GM04504 (cell line): ENCODE measurements around the gene BCAS2.

Experiments
- DNase-seq: peaks from one replicate; pipeline ENCODE4 v3.0.0-alpha.2; 2012; ENCODE audit warnings: low read depth

BCAS2 gene

GRCh38 chr1:114558544-114558943, 22.9 kb downstream of the BCAS2 start:
- no peak for DNase-seq

DNA sequence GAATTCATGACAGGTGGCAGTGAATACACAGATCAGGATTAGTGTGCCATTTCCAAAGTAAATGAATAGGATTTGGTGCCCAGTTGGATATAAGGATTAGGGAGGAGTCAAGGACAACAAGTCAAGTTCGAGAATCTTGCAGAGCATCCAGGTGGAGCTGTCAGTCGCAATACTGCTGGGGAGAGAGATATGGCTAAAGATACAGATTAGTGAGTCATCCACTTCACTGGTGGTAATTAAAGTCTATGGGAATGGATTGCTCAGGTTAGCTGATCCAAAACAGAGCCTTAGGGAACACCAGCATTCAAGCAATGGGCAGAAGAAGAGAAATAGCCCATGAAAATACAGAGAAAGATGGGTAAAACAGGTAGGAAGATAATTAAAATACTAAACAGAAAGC, 26.8 kb downstream of the BCAS2 start:
- no peak for DNase-seq

DNA sequence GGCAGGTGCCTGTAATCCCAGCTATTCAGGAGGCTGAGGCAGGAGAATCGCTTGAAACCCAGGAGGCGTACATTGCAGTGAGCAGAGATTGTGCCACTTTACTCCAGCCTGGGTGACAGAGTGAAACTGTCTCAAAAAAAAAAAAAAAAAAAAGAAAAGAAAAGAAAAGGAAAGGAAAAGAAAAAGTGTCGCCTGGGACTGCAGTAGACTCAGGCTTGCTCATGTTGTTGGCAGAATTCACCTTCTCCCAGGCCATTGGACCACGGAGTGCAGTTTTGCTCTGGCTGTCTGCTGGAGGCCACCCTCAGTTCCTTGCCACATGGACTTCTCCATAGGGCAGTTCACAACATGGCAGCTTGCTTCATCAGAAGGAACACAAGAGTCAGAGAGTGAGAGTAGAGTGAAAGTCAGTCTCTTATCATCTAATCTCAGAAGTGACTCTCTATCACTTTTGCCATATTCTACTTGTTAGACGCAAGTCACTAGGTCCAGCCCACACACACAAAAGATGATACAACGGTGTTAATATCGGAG, 29.2 kb downstream of the BCAS2 start:
- no peak for DNase-seq

GRCh38 chr1:114551400-114551799, 30.0 kb downstream of the BCAS2 start:
- DNase-seq: no peak

GRCh38 chr1:114550336-114550735, 31.1 kb downstream of the BCAS2 start:
- DNase-seq: no peak

GRCh38 chr1:114549137-114549536, 32.3 kb downstream of the BCAS2 start:
- DNase-seq: no peak

DNA sequence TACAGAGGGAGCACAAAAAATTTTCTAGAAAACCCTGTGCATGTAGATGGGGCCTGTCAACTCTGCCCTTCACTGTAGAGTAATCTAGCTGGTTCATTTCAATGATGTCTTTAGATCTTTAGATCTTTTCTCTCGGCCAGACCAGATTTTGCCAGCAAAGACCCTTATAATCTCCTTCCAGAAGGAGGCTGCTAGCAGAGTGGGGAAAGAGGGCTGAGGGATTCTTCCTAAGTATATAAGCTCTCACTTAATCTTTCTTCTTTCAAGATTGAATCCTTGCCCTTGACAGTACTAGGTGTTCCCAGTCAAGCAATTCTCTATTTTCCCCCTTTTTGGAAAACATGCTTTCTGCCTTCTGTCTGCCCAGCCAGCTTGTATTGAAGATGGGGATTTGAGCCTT, 34.3 kb downstream of the BCAS2 start:
- no peak for DNase-seq

- no peak for DNase-seq
Measured at GRCh38 chr1:114545796-114546195, 35.6 kb downstream of the BCAS2 start.

GRCh38 chr1:114545315-114545714, 36.1 kb downstream of the BCAS2 start:
- no peak for DNase-seq

- DNase-seq: no peak
Measured at GRCh38 chr1:114540821-114541220, 40.6 kb downstream of the BCAS2 start.

- no peak for DNase-seq
Measured at GRCh38 chr1:114540272-114540671, 41.1 kb downstream of the BCAS2 start.

GRCh38 chr1:114536043-114536442, 45.4 kb downstream of the BCAS2 start:
- DNase-seq: no peak

DNA sequence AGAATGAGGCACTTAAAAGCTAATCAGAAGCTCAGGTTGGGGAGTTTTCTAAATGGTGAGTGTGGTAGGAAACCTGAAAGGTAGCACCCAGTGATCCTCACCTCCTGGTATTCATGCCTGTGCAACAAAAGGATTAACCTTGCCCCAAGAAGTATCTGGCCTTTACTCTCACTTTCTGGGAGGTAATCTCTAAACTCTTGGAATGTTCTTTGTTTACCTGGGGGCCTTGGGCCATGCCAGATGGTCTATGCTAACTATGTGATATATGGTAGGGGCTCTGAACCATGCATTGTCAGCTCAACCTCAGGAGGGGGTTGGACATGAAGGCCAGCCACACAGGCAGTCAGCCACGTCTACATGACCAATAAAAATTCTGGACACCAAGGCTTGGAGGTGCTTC, 46.0 kb downstream of the BCAS2 start:
- no peak for DNase-seq

DNA sequence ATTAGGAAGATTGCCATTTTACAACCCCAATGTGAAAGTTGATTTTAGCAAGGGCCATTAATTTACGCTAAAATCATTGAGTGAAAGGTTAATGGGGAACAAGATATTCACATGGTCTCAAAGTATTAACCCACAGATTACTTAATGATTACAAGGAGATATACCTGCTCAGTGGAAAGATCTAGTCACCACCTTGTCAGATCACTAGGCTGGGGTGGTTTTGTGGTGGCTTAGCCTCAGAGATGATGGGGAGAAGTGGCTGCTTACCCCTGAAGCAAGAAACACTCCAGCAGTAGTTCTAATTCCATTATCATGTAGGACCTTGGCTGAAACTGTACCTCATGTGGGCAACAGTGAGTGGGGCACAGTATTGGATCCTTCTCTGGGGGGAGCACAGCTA, 50.3 kb downstream of the BCAS2 start:
- DNase-seq: no peak

DNA sequence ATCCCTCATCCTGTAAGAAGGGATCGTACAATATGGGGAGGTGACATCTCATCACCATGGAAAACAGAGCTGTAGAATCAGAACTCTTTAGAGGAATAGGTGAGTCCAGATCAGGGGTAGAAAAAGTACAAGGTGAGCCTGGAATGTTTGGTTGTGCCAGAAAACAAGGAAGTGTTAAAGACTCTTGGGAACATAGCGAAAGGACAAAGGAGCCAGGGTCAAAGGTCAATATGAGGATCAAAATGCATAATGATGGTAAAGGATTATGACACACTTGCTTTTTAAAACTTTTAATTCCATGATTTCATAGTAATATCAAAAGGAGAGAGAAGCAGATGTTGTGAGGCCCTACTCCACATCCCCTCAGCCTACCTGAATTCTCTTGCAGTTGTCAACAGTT, 51.2 kb downstream of the BCAS2 start:
- DNase-seq: no peak

DNA sequence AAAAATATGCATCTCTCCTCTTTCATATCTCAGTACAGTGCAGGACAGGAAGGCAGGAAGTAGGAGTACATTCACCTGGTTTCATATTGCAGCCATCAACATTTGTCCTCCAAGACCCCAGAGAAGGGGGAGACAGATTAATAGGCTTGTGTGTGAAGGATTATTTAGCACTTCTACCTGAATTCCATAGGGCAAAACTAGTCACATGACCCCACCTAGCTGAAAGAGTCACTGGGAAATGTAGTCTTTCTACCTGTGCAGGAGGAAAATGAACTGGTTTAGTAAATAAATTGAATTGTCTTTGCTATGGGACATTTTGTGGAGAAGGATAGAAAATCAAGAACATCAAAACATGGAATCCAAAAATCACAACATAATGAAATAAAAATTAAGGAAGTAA, 56.5 kb downstream of the BCAS2 start:
- DNase-seq: no peak

DNA sequence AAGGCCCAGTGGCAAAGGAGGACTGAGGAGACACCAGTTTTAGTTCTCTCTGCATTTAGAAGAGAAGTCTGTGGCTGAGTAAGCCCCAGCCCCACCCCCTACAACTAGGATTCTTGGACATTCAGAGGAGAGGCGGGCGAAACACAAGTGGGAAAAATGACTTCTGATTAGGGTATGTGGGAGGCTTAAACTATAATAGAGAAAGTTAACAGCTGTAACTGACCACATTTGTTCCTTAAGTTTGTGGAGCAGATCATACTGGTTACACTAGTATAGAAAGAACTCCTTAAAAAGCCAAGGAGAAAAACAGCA, 59.2 kb downstream of the BCAS2 start:
- DNase-seq: no peak

DNA sequence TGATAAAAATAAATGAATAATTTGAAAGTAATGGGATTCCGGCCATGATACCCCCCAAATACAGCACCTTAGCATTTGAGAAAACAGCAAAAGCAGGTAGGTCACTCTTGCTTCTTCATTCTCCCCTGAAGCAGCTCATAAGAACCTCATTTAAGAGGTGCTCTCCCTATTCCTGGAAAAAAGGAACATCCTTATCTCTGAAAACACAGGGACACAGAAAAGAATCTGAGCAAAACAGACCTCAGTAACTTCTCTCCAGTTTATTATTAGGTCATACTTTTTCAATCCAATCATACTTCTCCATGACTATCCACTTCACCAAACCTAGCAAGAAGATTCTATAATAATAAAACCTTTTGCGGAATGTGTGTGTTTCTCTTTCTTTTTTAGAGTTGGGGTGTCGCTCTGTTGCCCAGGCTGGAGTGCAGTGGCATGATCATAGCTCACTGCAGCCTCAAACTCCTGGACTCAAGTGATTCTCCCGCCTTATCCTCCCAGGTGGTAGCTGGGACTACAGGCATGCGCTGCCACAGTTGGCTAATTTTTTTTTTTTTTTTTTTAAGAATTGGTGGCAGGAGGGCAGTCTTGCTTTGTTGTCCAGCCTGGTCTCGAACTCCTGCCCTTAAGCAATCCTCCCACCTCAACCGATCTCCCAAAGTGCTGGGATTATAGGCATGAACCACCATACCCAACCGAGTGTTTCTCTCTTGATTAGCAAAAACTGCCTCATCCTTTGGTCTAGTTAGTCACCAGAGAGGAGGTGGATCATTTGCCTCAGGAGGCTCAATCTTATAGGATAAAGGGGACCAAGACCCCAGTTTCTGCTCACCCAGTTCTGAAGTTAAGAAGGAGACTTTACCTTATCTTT, 59.8 kb downstream of the BCAS2 start:
- no peak for DNase-seq
